HL-60 (cell line): ENCODE data around the gene GDF15.

Source experiments
- DNase-seq, 2 experiments: peaks; one replicate each; pipeline ENCODE4 v3.0.0-alpha.2; 2010 to 2020; ENCODE audit warnings: low read depth in 1 of 2, low spot score in 1 of 2
- H3K27ac ChIP-seq: fragments of 250-450 bp; sonication (Bioruptor Pico); replicated peaks from 2 replicates; pipeline ENCODE4 v1.5.1; 2020; ENCODE audit warnings: mild to moderate bottlenecking, moderate library complexity
- H3K27me3 ChIP-seq: fragments of 250-450 bp; sonication (Bioruptor Pico); 2 replicates; pipeline ENCODE4 v1.5.1; 2021; ENCODE audit warnings: mild to moderate bottlenecking, moderate library complexity; ENCODE audit not compliant: insufficient read depth, poor library complexity, severe bottlenecking
- H3K4me3 ChIP-seq: replicated peaks from 2 replicates; pipeline ENCODE4 v1.5.1; 2011; ENCODE audit warnings: mild to moderate bottlenecking, control low read depth, low read length; ENCODE audit not compliant: insufficient read depth
- CTCF ChIP-seq: IDR thresholded peaks from one replicate; pipeline ENCODE4 v1.5.1; 2011; ENCODE audit warnings: low read length, control low read depth, inconsistent platforms; ENCODE audit not compliant: insufficient read depth
- GABPA ChIP-seq: IDR thresholded peaks from 2 replicates; pipeline ENCODE4 v1.6.1; 2012; ENCODE audit warnings: low read depth
- POLR2AphosphoS5 ChIP-seq: IDR thresholded peaks from 2 replicates; pipeline ENCODE4 v1.6.1; 2012; ENCODE audit warnings: low read depth
- REST ChIP-seq: IDR thresholded peaks from 2 replicates; pipeline ENCODE4 v1.6.1; 2012; ENCODE audit warnings: low read depth; ENCODE audit not compliant: insufficient replicate concordance
- SPI1 ChIP-seq: IDR thresholded peaks from 2 replicates; pipeline ENCODE4 v1.6.1; 2012; ENCODE audit warnings: low read depth, mild to moderate bottlenecking, borderline replicate concordance

Gene GDF15

GRCh38 chr19:18416778-18417249 is 30.9 kb downstream of the GDF15 start:
- peak overlapping the region; percentile 98 for H3K27ac ChIP-seq
- H3K4me3 ChIP-seq = peak overlapping the region; percentile 28
- peak; percentile 84 to 92 for DNase-seq
- no peaks in the 10 kb centered on the region for H3K27me3 ChIP-seq
- no peak for TF ChIP-seq GABPA
- TF ChIP-seq REST = no peak
- TF ChIP-seq CTCF = no peak
- TF ChIP-seq SPI1 = no peak
- no peak; the same call in 1 of the 2 replicates for TF ChIP-seq POLR2AphosphoS5

GRCh38 chr19:18417250-18418028 is 31.5 kb downstream of the GDF15 start:
- DNase-seq = peak; percentile 85 to 88

More at GRCh38 chr19:18417250-18418028, 31.5 kb downstream of the GDF15 start:
- Histone ChIP-seq H3K27me3 (no peaks in the 10 kb centered on the region), H3K27ac (peak overlapping the region; percentile 98), H3K4me3 (peak overlapping the region; percentile 28)
- TF ChIP-seq GABPA = peak; percentile 78
- TF ChIP-seq SPI1 = peak; percentile 84
- TF ChIP-seq POLR2AphosphoS5 = peak; percentile 55
- no peak for TF ChIP-seq CTCF
- TF ChIP-seq REST = no peak
